B cell (primary cell): ENCODE data around the gene RPS25.

Source experiments
- EZH2 ChIP-seq: IDR thresholded peaks from 2 replicates; pipeline ENCODE4 v1.6.1; 2012; ENCODE audit warnings: borderline replicate concordance, low read depth, mild to moderate bottlenecking, moderate library complexity, low read length; ENCODE audit not compliant: insufficient read depth, poor library complexity, severe bottlenecking
- TF ChIP-seq, protein P1 (sequence below): fragments of 200-600 bp; IDR thresholded peaks from one replicate; pipeline ENCODE4 v1.8.0; 2022; ENCODE audit warnings: antibody characterized with exemption, mild to moderate bottlenecking

- TF ChIP-seq, protein P1, sequence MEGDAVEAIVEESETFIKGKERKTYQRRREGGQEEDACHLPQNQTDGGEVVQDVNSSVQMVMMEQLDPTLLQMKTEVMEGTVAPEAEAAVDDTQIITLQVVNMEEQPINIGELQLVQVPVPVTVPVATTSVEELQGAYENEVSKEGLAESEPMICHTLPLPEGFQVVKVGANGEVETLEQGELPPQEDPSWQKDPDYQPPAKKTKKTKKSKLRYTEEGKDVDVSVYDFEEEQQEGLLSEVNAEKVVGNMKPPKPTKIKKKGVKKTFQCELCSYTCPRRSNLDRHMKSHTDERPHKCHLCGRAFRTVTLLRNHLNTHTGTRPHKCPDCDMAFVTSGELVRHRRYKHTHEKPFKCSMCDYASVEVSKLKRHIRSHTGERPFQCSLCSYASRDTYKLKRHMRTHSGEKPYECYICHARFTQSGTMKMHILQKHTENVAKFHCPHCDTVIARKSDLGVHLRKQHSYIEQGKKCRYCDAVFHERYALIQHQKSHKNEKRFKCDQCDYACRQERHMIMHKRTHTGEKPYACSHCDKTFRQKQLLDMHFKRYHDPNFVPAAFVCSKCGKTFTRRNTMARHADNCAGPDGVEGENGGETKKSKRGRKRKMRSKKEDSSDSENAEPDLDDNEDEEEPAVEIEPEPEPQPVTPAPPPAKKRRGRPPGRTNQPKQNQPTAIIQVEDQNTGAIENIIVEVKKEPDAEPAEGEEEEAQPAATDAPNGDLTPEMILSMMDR, result no peak
- no peak for TF ChIP-seq EZH2
These were observed 37.8 kb downstream of the RPS25 start for GRCh38 chr11:118980191-118980881.
